Thymus (tissue), 11 donors: ENCODE data around the gene SLFN14. TPM values are rescaled to one million over a fixed set of nuclear protein-coding genes. Genes with fewer than 3 reads are reported as not detected.

Experiments
- DNase-seq, 9 donors: peaks; one replicate each; pipeline ENCODE4 v3.0.0-alpha.2; 2013; ENCODE audit warnings: low spot score in 9 of 9, low read depth in 6 of 9, missing footprints in 1 of 9
- H3K27ac ChIP-seq, 2 donors: one replicate each; pipeline ENCODE4 v1.5.1; 2013; ENCODE audit warnings: control low read depth in 1 of 2, low read depth in 1 of 2, low read length in 1 of 2, mild to moderate bottlenecking in 1 of 2, moderate library complexity in 1 of 2
- H3K27me3 ChIP-seq, 2 donors: one replicate each; pipeline ENCODE4 v1.5.1; 2013; ENCODE audit warnings: low read length in 1 of 2; ENCODE audit not compliant: control insufficient read depth in 2 of 2, insufficient read depth in 1 of 2
- H3K36me3 ChIP-seq, 2 donors: one replicate each; pipeline ENCODE4 v1.5.1; 2013; ENCODE audit warnings: low read length in 1 of 2, mild to moderate bottlenecking in 1 of 2, moderate library complexity in 1 of 2; ENCODE audit not compliant: control insufficient read depth in 2 of 2, insufficient read depth in 2 of 2
- H3K4me1 ChIP-seq, 2 donors: one replicate each; pipeline ENCODE4 v1.5.1; 2013; ENCODE audit warnings: low read length in 2 of 2; ENCODE audit not compliant: control insufficient read depth in 2 of 2, insufficient read depth in 2 of 2
- H3K4me3 ChIP-seq, 2 donors: one replicate each; pipeline ENCODE4 v1.5.1; 2013; ENCODE audit warnings: low read length in 2 of 2, control low read depth in 1 of 2, mild to moderate bottlenecking in 1 of 2
- H3K9me3 ChIP-seq, 2 donors: one replicate each; pipeline ENCODE4 v1.5.1; 2013; ENCODE audit warnings: low read length in 1 of 2, mild to moderate bottlenecking in 1 of 2; ENCODE audit not compliant: control insufficient read depth in 2 of 2, insufficient read depth in 1 of 2
- WGBS: extraction: QIAGEN DNeasy Blood & Tissue Kit; methylation state at CpG from one replicate; pipeline ENCODE4 v1.1.7; 2013; 5-methylcytosine and 5-hydroxymethylcytosine counted together
- polyA plus RNA-seq: library from polyadenylated mRNA; stranded (reverse); fragments of 200-250 nt; gene quantifications from one replicate; pipeline ENCODE4 v1.2.3, GENCODE V29; 2013
- total RNA-seq: library from RNA; stranded (reverse); fragments of 120-200 nt; gene quantifications from one replicate; pipeline ENCODE4 v1.2.4, GENCODE V29; 2013
- donor health status: healthy.

The SLFN14 gene
- total and polyA plus RNA-seq, 2 donors = 0.02 to 0.19 TPM

GRCh38 chr17:35548978-35549377, 11.6 kb downstream of the SLFN14 start:
- DNase-seq = no peak
- 92% methylated on average over 1 of the region's 1 CpG for WGBS

DNA sequence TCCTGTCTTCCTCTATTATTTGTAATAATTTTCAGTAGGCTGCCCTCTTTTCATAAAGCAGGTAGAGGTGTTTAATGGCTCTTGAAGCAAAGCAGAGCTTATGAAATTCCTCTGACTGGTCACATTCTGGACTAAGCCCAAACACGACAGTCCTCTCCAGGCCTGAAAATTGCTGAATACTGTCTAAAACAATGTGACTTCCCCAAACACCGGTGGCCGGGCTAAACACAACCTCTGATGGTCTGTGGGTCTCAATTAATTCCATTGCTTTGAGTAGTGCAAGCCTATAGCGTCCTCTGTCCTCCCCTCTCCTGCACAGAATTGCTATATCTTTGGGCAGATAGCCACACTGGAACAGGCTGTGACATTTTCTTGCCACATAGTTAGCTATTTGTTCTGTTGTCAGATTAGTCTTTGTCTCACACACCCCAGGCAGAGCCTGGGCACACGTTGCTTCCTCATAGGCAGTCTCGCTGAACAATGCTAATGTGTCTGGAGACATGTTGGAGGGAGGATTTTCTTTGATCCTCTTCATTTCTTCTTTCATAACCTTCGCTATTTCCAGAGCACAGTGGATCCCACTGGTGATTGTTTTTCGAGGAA, 12.3 kb downstream of the SLFN14 start:
- Histone ChIP-seq H3K4me1 (no peaks in the 10 kb centered on the region), H3K9me3 (no peaks in the 10 kb centered on the region), H3K36me3 (no peaks in the 10 kb centered on the region), H3K27ac (no peak overlapping the region), H3K4me3 (no peak overlapping the region), H3K27me3 (no peaks in the 10 kb centered on the region)
- WGBS = 90% methylated on average over 8 of the region's 8 CpGs
- no peak for DNase-seq

More at GRCh38 chr17:35548978-35549377, 11.6 kb downstream of the SLFN14 start:
- Histone ChIP-seq H3K9me3 (no peaks in the 10 kb centered on the region), H3K36me3 (no peaks in the 10 kb centered on the region), H3K27ac (no peak overlapping the region), H3K27me3 (no peaks in the 10 kb centered on the region), H3K4me3 (no peak overlapping the region), H3K4me1 (no peaks in the 10 kb centered on the region)

DNA sequence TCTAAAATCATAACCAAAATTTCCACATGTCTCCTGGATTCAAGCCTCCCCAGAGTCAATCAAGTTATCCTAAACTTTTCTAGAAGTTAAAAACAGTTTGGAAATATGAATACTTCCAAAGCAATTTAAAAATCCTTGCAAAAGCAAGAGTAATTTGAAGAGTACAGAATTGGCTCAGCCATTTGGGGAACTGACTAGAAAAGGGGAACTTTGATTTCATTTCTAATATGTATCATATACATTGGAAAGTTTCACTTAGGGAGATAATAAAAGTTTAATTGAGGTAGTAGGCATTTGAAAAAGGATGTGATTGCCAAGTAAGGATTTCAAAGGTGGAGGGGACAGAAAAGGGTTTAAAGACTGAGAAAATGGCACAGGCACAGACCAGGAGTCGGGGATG, 14.1 kb downstream of the SLFN14 start:
- H3K36me3 ChIP-seq = no peaks in the 10 kb centered on the region
- 98% methylated on average over 1 of the region's 1 CpG for WGBS
- DNase-seq = no peak

GRCh38 chr17:35545150-35545549, 15.5 kb downstream of the SLFN14 start:
- no peaks in the 10 kb centered on the region for H3K36me3 ChIP-seq
- no peak for DNase-seq
- WGBS = 94% methylated on average over 1 of the region's 1 CpG
- peaks cover 8 to 20% of the 10 kb centered on the region in 2 donors for H3K4me1 ChIP-seq
- no peaks in the 10 kb centered on the region for H3K27me3 ChIP-seq
- H3K9me3 ChIP-seq = no peaks in the 10 kb centered on the region
- no peak overlapping the region for H3K27ac ChIP-seq
- H3K4me3 ChIP-seq = no peak overlapping the region

More for the DNA sequence above, 14.1 kb downstream of the SLFN14 start:
- Histone ChIP-seq H3K27ac (no peak overlapping the region), H3K4me1 (peaks cover 5 to 13% of the 10 kb centered on the region in 2 donors), H3K27me3 (no peaks in the 10 kb centered on the region), H3K9me3 (no peaks in the 10 kb centered on the region), H3K4me3 (no peak overlapping the region)

DNA sequence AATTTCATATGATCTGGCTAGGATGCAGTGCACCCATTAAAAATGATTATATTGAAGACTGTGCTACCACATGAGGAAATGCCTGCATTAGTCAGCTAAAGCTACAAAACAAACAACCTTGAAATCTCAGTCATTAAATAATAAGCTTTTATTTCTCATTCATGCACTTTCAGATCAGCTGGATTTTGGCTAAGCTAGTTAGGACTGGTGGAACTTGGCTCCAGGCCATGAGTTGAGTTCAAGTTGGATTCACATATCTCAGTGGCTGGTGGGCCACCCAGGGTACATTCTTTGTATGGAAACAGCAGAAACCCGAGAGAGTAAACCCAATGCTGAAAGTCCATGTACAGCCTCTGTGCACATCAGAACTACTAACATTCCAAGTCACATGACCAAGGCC, 16.8 kb downstream of the SLFN14 start:
- Histone ChIP-seq H3K36me3 (no peaks in the 10 kb centered on the region), H3K27ac (no peak overlapping the region), H3K27me3 (no peaks in the 10 kb centered on the region), H3K4me3 (no peak overlapping the region), H3K4me1 (peaks cover 8 to 26% of the 10 kb centered on the region in 2 donors), H3K9me3 (no peaks in the 10 kb centered on the region)
- 89% methylated on average over 1 of the region's 1 CpG for WGBS
- no peak for DNase-seq

GRCh38 chr17:35542990-35543389, 17.6 kb downstream of the SLFN14 start:
- H3K4me3 ChIP-seq = no peak overlapping the region
- H3K9me3 ChIP-seq = no peaks in the 10 kb centered on the region
- DNase-seq = peak in 1 of 9 donors; percentile 42
- no peaks in the 10 kb centered on the region for H3K36me3 ChIP-seq
- H3K4me1 ChIP-seq = peaks cover 8 to 27% of the 10 kb centered on the region in 2 donors
- peak overlapping the region in 1 of 2 donors; percentile 41 for H3K27ac ChIP-seq
- H3K27me3 ChIP-seq = no peaks in the 10 kb centered on the region

- no peaks in the 10 kb centered on the region for H3K9me3 ChIP-seq
- no peak for DNase-seq
- 9% methylated on average over 1 of the region's 1 CpG for WGBS
- H3K36me3 ChIP-seq = no peaks in the 10 kb centered on the region
- no peak overlapping the region for H3K4me3 ChIP-seq
- peaks cover 15 to 38% of the 10 kb centered on the region in 2 donors for H3K4me1 ChIP-seq
- no peaks in the 10 kb centered on the region for H3K27me3 ChIP-seq
- H3K27ac ChIP-seq = peak overlapping the region in 1 of 2 donors; percentile 80
Observed at GRCh38 chr17:35541434-35541833, 19.2 kb downstream of the SLFN14 start.

DNA sequence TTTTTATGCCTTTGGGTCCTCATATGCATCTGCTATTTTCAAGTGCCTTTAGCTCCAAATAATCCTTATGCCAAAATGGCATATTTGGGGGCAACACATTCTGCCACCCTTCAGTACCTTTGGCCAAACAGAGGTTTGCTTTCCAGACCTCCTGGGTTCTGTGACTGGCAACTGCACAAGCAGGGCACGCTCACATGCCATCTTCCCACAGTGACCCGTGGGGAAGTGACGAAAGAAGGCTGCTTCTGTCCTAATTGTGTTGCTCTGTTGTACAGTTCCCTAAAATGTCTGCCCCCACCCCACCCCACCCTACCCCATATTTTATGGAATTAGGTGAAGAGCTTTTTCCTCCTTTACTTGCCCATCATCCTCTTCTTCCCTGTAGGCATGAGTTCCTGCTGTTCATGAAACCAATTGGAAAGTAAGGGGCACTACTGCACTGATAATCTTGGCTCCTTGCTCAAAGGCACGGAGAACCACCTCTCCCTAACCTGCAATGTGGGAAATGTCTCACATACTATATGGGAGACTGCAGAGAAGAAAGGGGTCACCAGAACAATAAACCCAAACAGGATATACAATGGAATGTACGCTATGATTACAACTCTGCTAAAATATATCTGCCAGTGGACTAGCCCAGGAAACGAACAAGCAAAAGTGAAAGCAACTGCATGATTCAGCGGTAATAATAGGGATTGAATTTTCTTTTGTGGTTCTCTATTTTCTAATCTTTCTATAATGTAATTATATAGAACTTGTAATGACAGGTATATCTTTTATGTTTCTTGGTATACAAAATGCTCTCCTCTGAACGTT, 19.8 kb downstream of the SLFN14 start:
- 7% methylated on average over 8 of the region's 8 CpGs for WGBS
- peak overlapping the region; percentile 66 to 80 for H3K27ac ChIP-seq
- no peaks in the 10 kb centered on the region for H3K36me3 ChIP-seq
- DNase-seq = peak in 3 of 9 donors; percentile 38 to 66 (median 49)
- H3K4me3 ChIP-seq = peak overlapping the region; percentile 25 to 48
- H3K9me3 ChIP-seq = no peaks in the 10 kb centered on the region
- no peaks in the 10 kb centered on the region for H3K27me3 ChIP-seq
- peaks cover 15 to 39% of the 10 kb centered on the region in 2 donors for H3K4me1 ChIP-seq

DNA sequence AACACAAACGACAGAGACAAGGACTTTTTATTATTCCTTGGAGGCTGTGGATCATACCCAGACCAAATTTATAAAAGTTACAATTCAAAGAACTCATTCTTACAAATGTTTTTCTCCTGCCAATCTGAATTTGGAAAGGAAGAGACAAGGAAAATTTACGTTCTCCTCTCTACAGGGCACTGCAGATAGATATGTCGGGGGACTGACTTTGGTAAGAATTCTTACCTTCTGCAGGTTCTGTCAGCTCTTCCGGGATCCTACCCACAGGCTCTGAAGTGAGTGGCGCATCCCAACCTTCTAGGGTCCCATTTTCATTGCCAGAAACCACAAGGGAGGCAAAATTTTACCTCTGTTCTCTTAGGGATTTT, 21.0 kb downstream of the SLFN14 start:
- no peak overlapping the region for H3K27ac ChIP-seq
- no peaks in the 10 kb centered on the region for H3K27me3 ChIP-seq
- H3K9me3 ChIP-seq = no peaks in the 10 kb centered on the region
- 54% methylated on average over 5 of the region's 5 CpGs for WGBS
- H3K4me3 ChIP-seq = no peak overlapping the region
- DNase-seq = no peak
- peaks cover 15 to 39% of the 10 kb centered on the region in 2 donors for H3K4me1 ChIP-seq
- no peaks in the 10 kb centered on the region for H3K36me3 ChIP-seq
